Choroid plexus epithelial cell (primary cell): ENCODE measurements around the gene IRF5.

Source experiments
- DNase-seq: peaks from one replicate; pipeline ENCODE4 v3.0.0-alpha.2; 2010; ENCODE audit warnings: low read depth
- H3K4me3 ChIP-seq: 2 replicates; pipeline ENCODE4 v1.5.1; 2011; ENCODE audit warnings: low read depth, mild to moderate bottlenecking, control low read depth, low read length, moderate library complexity
- TF ChIP-seq, protein P1 (sequence below): conservative IDR thresholded peaks from 2 replicates; pipeline ENCODE4 v1.5.1; 2011; ENCODE audit warnings: low read depth, mild to moderate bottlenecking, control low read depth, inconsistent platforms, low read length, moderate library complexity

The IRF5 gene

DNA sequence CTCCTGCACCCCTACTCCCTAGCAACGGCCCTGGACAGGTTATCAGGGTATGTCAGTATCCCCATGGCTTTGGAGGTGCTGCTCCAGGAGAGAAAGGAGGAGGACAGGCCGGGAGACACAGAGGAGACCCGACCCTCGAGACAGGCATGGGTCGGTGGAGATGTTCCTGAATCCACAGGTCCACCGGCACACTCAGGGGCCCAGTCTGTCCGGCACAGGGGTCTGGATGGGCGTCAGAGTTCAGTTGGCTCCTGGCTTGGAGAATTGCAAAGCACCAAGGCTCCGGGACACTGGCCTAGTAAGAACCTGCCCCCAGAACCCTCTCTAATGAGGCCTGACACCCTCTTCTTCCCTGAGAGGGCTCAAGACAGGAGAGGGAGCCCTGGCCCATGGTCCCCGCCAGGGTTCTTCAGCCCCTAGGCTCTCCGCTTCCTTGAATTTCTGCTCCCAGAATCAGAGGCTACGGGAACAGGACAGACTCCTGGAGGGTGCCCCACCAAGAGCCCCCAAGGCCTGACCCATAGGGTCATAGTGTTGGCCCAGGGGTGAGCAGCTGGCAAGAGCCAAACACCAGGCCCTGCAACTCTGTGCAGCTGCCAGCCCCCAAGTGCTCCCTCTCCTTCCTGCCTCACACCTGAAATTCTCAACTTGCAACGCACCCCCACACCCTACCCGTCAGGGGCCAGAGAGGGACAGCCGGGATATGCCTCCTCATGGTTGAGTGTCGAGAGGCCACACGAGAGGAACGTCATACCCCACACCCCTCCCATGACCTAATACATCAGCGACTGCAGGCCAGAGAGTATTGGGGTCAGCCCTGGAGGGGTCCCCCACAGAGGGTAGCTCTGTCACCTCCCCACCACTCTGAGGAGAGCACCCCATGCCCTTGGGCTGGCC is 5.5 kb upstream of the IRF5 start:
- TF ChIP-seq, protein P1, sequence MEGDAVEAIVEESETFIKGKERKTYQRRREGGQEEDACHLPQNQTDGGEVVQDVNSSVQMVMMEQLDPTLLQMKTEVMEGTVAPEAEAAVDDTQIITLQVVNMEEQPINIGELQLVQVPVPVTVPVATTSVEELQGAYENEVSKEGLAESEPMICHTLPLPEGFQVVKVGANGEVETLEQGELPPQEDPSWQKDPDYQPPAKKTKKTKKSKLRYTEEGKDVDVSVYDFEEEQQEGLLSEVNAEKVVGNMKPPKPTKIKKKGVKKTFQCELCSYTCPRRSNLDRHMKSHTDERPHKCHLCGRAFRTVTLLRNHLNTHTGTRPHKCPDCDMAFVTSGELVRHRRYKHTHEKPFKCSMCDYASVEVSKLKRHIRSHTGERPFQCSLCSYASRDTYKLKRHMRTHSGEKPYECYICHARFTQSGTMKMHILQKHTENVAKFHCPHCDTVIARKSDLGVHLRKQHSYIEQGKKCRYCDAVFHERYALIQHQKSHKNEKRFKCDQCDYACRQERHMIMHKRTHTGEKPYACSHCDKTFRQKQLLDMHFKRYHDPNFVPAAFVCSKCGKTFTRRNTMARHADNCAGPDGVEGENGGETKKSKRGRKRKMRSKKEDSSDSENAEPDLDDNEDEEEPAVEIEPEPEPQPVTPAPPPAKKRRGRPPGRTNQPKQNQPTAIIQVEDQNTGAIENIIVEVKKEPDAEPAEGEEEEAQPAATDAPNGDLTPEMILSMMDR = no peak
- DNase-seq = no peak
- no peak overlapping the region for H3K4me3 ChIP-seq

DNA sequence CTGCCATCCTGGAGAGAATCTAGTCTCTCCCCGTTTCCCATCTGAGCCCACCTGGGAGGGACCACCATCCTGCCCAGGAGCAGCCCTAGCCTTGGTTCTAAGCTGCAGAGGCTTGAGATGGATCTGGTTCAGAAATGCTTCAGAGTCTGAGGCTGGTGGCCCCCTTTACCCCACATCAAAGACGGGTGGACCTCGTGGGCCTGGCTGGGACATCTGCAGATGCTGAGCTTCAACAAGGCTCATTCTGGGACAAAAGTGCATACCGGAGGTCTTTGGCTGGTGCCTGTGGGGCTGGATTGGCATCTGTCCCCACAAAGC is 4.9 kb upstream of the IRF5 start:
- no peak overlapping the region for H3K4me3 ChIP-seq
- TF ChIP-seq, protein P1 = no peak

DNA sequence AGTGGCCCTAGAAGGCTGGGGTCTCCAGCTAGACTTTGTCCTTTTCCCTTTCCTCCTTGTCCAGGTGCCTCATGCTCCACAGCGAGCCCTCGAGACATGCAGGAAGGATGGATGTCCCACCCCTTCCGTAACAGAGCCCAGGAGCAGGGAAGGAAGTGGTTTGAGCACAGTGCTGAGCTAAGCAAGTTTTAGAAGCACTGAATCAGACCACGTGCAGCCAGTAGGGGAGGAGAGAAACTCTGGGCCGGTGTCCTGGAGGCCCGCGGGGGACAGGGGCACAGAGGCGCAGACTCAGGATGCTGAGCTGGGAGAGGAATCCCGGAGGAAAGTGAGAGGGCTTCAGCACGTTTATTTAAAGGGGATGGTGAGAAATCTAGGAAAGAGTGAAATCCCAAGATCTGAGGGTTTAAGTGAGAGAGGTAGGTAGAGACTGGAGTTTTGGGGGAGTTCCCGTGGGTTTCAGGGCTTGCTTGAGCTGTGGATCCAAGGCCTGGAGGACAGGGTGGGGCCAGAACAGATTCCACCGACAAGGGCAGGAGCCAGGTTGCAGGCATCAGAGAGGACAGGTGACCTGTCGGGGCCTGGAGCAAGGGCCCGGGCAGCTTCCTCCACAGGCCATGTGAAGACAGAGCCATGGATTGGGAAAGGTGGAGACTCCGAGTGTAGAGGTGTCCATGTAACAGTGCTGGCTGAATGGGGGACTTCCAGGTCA is 4.4 kb upstream of the IRF5 start:
- TF ChIP-seq, protein P1 = no peak
- H3K4me3 ChIP-seq = no peak overlapping the region
- DNase-seq = peak; percentile 38

More for the DNA sequence above, 4.9 kb upstream of the IRF5 start:
- DNase-seq = no peak

DNA sequence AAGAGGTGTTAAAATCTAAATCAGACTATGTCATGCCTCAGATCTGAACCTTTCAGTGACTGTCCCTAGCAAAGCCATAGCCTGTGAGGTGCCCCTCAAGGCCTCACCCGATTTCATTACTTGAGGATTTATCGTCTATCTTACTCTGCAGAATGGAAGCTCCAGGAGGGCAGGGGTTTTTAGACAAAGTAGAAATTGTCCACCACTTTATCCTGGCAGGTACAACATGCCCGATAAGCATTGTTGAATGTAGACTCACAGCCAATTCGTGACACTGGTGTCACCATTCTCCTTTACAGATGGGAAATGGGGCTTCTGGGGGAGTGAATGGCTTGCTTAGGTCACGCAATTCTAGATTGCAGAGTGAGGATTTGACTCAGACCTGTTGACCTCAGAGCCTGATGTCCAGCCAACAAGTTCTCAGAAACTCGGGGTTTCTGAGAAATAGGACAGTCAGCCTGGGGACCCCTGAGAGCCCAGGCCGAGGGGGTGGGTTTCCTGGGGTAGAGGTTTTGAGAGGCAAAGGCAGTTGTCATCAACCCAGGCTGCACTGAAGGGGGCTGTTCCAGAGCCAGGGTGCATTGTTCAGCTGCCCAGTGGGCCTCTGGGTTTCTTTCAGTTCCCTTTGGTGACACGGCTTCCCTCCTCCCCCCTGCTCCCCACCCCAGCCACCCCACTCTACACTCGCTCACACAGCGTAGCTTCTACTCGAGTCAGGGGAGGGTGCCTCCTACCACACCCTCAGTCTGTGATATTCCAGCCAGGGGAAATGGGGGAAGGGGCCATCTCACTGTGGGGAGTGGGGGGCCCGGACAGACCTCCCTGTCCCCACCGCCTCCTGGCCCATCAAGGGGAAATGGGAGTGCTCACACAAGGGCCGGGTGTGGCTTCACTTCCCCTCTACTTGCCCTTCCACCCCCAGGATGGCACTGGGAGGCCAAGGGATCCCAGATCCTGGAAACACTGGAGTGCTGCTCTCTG is 3.1 kb upstream of the IRF5 start:
- no peak overlapping the region for H3K4me3 ChIP-seq
- DNase-seq = no peak
- TF ChIP-seq, protein P1 = no peak

DNA sequence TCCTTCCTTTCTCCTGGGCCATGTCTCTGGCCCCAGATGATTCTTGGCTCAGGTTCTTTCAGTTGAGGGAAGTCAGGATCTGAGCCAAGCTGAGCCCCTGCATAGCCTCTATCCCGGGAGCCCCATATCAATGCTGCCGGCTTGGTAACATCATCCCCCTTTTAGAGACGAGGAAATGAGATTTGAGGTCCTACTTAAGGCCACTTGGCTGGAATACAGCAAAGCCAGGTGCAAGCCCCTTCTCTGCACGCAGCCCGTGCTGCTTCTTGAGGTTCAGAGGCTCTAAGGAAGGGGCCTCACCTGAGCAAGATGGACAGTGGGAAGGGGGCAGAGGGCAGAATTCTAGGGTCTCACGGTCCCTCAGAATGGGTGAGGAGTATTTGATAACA is 2.4 kb upstream of the IRF5 start:
- no peak for DNase-seq
- H3K4me3 ChIP-seq = no peak overlapping the region
- TF ChIP-seq, protein P1 = no peak

DNA sequence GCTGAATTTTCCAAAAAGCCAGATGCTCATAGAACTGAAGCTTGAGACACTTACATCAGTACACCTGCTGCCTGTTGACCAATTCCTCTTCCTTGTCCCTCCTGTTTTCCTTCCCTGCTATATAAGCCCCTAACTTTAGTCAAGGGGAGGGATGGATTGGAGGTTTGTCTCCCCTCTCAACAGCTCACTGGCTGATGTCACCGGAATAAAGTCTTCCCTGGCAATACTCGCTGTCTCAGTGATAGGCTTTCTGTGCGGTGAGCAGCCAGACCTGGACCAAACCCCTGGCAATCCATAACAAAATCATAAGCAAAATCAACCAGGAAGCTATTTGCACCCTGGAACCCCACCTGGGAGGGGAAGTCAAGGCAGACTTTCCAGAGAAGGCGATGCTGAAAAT is 929 bp upstream of the IRF5 start:
- DNase-seq = no peak
- H3K4me3 ChIP-seq = no peak overlapping the region
- TF ChIP-seq, protein P1 = no peak
